BJ (cell line): ENCODE data around the gene NT5C. TPM values are rescaled to one million over a fixed set of nuclear protein-coding genes. Genes with fewer than 3 reads are reported as not detected.
"Not testable (repeated sequence)": the region's sequence is repeated elsewhere in the genome, so short reads cannot be mapped to it uniquely, and the experiment has no call there.

Experiments
- CTCF ChIA-PET: fragments of 350-600 bp; formaldehyde crosslinking; extraction: SDS; loops from one replicate; lab custom pipeline; 2021; ENCODE audit warnings: antibody characterized with exemption, inconsistent platforms; lab: Yijun Ruan, JAX
- POLR2A ChIA-PET: fragments of 300-600 bp; sonication (Branson Sonifier 250); formaldehyde crosslinking; extraction: SDS; loops from one replicate; lab custom pipeline; 2021; ENCODE audit warnings: antibody characterized with exemption; lab: Charles Lee
- DNase-seq: peaks from one replicate; pipeline ENCODE4 v3.0.0-alpha.2; 2011; ENCODE audit warnings: low read depth
- H3K27me3 ChIP-seq: 2 replicates; pipeline ENCODE4 v1.6.0; 2011; ENCODE audit warnings: low read length; ENCODE audit not compliant: control insufficient read depth, insufficient read depth
- H3K36me3 ChIP-seq: 2 replicates; pipeline ENCODE4 v1.5.1; 2011; ENCODE audit warnings: low read length; ENCODE audit not compliant: control insufficient read depth, insufficient read depth
- H3K4me3 ChIP-seq: 2 replicates; pipeline ENCODE4 v1.5.1; 2011; ENCODE audit warnings: low read depth, mild to moderate bottlenecking, control low read depth, low read length
- polyA plus RNA-seq: library from polyadenylated mRNA; depleted of rRNA; stranded (reverse); fragments of >200 nt; gene quantifications from 2 replicates; pipeline ENCODE4 v1.2.3, GENCODE V29; 2011
- TF ChIP-seq, protein P1 (sequence below): IDR thresholded peaks from 2 replicates; pipeline ENCODE4 v1.5.1; 2011; ENCODE audit warnings: low read depth, mild to moderate bottlenecking, control low read depth, inconsistent platforms, low read length, moderate library complexity; ENCODE audit not compliant: insufficient read depth

Gene NT5C
- polyA plus RNA-seq, 1 experiment: 61.8 TPM

DNA sequence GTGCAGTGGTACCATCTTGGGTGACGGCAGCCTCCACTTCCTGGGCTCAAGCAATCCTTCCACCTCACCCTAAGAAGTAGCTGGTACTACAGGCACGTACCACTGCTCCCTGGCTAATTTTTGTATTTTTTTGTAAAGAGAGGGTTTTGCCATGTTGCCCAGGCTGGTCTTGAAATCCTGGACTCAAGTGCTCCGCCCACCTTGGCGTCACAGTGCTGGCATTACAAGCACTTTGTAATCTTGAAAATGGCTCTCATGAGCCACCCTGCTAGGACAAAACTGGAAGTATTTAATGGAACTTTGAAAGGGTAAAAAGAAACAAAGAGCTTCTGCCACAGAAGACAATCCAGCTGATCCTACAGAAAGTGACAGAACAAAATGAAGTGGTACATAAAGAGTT, 42.0 kb upstream of the NT5C start:
- H3K27me3 ChIP-seq: no peaks in the 10 kb centered on the region
- ChIA-PET CTCF (interaction anchor here (0.8 to 1.7 kb wide), 7 partner anchors 9 to 114 kb away, joined by 3 to 6 read pairs (median 4); partner anchors contain the start of genes JPT1 and SUMO2), POLR2A (no interaction called here)
- H3K4me3 ChIP-seq: no peak overlapping the region
- DNase-seq: no peak
- TF ChIP-seq, protein P1, sequence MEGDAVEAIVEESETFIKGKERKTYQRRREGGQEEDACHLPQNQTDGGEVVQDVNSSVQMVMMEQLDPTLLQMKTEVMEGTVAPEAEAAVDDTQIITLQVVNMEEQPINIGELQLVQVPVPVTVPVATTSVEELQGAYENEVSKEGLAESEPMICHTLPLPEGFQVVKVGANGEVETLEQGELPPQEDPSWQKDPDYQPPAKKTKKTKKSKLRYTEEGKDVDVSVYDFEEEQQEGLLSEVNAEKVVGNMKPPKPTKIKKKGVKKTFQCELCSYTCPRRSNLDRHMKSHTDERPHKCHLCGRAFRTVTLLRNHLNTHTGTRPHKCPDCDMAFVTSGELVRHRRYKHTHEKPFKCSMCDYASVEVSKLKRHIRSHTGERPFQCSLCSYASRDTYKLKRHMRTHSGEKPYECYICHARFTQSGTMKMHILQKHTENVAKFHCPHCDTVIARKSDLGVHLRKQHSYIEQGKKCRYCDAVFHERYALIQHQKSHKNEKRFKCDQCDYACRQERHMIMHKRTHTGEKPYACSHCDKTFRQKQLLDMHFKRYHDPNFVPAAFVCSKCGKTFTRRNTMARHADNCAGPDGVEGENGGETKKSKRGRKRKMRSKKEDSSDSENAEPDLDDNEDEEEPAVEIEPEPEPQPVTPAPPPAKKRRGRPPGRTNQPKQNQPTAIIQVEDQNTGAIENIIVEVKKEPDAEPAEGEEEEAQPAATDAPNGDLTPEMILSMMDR: no peak
- peaks cover 17% of the 10 kb centered on the region for H3K36me3 ChIP-seq

DNA sequence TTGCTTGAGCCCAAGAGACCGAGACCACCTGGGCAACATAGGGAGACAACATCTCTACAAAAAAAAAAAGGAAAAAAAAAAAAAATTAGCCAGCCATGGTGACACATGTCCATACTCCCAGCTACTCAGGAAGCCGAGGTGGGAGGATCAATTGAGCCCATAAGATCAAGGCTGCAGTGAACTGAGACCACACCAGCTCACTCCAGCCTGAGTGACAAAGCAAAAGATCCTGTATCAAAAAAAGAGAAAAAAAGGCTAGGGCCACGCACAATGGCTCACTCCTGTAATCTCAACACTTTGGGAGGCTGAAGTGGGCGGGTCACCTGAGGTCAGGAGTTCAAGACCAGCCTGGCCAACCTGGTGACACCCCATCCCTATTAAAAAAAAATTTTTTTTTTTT, 37.5 kb upstream of the NT5C start:
- no peak for DNase-seq
- Histone ChIP-seq H3K27me3 (no peaks in the 10 kb centered on the region), H3K36me3 (peaks cover 13% of the 10 kb centered on the region), H3K4me3 (no peak overlapping the region)
- CTCF ChIA-PET: interaction anchor here (0.8 to 4.7 kb wide), 3 partner anchors 9 to 211 kb away, joined by 3 to 37 read pairs (median 3); no protein-coding TSS in a partner anchor
- TF ChIP-seq, protein P1: no peak
- POLR2A ChIA-PET: no interaction called here

DNA sequence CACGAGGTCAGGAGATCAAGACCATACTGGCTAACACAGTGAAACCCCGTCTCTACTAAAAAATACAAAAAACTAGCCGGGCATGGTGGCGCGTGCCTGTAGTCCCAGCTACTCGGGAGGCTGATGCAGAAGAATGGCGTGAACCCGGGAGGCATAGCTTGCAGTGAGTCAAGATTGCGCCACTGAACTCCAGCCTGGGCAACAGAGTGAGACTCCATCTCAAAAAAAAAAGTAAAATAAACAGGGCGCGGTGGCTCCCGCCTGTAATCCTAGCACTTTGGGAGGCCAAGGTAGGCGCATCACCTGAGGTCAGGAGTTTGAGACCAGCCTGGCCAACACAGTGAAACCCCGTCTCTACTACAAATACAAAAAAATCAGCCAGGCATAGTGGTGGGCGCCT, 33.1 kb upstream of the NT5C start:
- H3K27me3 ChIP-seq, POLR2A ChIA-PET, H3K4me3 ChIP-seq, H3K36me3 ChIP-seq, DNase-seq: not testable (repeated sequence)
- CTCF ChIA-PET: interaction anchor here (1.2 kb wide), 1 partner anchor 37 kb away, joined by 4 read pairs; no protein-coding TSS in a partner anchor

DNA sequence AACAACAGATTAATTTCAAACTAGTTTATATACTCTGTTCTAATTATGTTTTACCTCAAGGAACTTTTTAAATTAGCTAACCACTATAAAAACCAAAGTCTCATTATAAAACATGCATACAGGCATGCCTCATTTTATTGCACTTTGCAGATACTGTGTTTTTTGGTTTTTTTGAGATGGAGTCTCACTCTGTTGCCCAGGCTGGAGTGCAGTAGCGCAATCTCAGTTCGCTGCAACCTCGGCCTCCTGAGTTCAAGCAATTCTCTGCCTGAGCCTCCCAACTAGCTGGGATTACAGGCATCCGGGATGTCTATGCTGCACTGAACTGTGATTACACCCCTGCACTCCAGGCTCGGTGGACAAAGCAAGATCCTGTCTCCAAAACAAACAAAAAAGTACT, 31.5 kb upstream of the NT5C start:
- TF ChIP-seq, protein P1: no peak
- POLR2A ChIA-PET: interaction anchor here (0.5 kb wide), 1 partner anchor 8 kb away, joined by 3 read pairs; no protein-coding TSS in a partner anchor
- Histone ChIP-seq H3K27me3 (no peaks in the 10 kb centered on the region), H3K4me3 (no peak overlapping the region), H3K36me3 (peaks cover 3% of the 10 kb centered on the region)
- CTCF ChIA-PET: interaction anchor here (1.0 to 1.8 kb wide), 3 partner anchors 9 to 49 kb away, joined by 3 to 7 read pairs (median 7); no protein-coding TSS in a partner anchor
- DNase-seq: no peak

DNA sequence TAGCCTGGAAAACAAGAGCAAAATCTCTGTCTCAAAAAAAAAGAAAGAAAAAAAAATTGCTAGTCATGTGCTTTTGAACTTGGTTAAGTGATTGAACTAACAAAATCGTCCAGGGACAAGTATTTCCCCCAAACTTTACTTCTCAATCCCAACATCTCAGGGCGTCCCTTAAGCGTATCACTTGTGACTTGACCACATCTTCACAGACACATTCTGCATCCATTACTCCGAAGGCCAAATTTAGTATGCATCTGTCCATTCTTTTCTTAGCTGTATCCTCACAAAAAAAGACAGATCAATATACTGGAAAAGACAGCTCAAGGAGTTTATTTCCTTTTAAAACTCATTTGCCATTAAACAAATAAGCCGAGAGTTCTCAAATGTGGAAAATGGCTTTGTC, 28.7 kb upstream of the NT5C start:
- Histone ChIP-seq H3K36me3 (no peaks in the 10 kb centered on the region), H3K27me3 (no peaks in the 10 kb centered on the region), H3K4me3 (no peak overlapping the region)
- TF ChIP-seq, protein P1: no peak
- no peak for DNase-seq
- ChIA-PET CTCF (interaction anchor here (0.9 to 2.3 kb wide), 4 partner anchors 8 to 46 kb away, joined by 3 to 9 read pairs (median 3); no protein-coding TSS in a partner anchor), POLR2A (no interaction called here)
